ENCODE data around the gene CCDC81. TPM values are rescaled to one million over a fixed set of nuclear protein-coding genes. Genes with fewer than 3 reads are reported as not detected.

CCDC81 gene
- total and polyA plus RNA-seq, 2 donors (not counting 1 experiment from before 2014, with no cell fraction given), result 0.66 to 7.0 TPM

GRCh38 chr11:86383041-86383955 lies 8.6 kb downstream of the CCDC81 start:
- Histone ChIP-seq H3K79me2 (ENCODE audit: control insufficient read depth, insufficient read depth, low read length) (no peaks in the 10 kb centered on the region), H3K27me3 (ENCODE audit: control insufficient read depth, insufficient read depth, low read length) (no peaks in the 10 kb centered on the region), H4K20me1 (ENCODE audit: control insufficient read depth, extremely low read depth, insufficient read depth, low read length) (no peaks in the 10 kb centered on the region), H3K4me1 (ENCODE audit: control insufficient read depth, extremely low read depth, insufficient read depth, low read length) (no peaks in the 10 kb centered on the region), H3K36me3 (ENCODE audit: control insufficient read depth, insufficient read depth, low read length) (no peaks in the 10 kb centered on the region), H3K27ac (ENCODE audit: insufficient read depth, low read length) (no peak overlapping the region), H3K4me2 (ENCODE audit: extremely low read depth, insufficient read depth, low read length) (no peak overlapping the region), H2AFZ (ENCODE audit: low read length) (no peak overlapping the region), H3K9ac (ENCODE audit: insufficient read depth, low read length) (no peak overlapping the region), H3K9me3 (ENCODE audit: control insufficient read depth, insufficient read depth, low read depth, low read length) (no peaks in the 10 kb centered on the region), H3K4me3 (replicated peaks in 1 of 4; ENCODE audit: control extremely low read depth in 1 of 4, insufficient read depth in 1 of 4, low read depth in 3 of 4, low read length in 4 of 4) (no peak overlapping the region)
- TF ChIP-seq EZH2 (IDR thresholded peaks at IDR 0.05; ENCODE audit: low read length, missing control alignments) (no peak), CTCF (conservative IDR thresholded peaks at IDR 0.05 in 1 of 2, IDR thresholded peaks at IDR 0.05 in 1 of 2; ENCODE audit: low read depth in 1 of 2, low read length in 2 of 2) (no peak)
- DNase-seq (ENCODE audit: low read depth in 2 of 2), result no peak

GRCh38 chr11:86386283-86386682 lies 11.6 kb downstream of the CCDC81 start:
- H2AFZ ChIP-seq (ENCODE audit: low read length), result no peak overlapping the region
- no peaks in the 10 kb centered on the region for H3K9me3 ChIP-seq (ENCODE audit: control insufficient read depth, insufficient read depth, low read depth, low read length)
- no peaks in the 10 kb centered on the region for H3K27me3 ChIP-seq (ENCODE audit: control insufficient read depth, insufficient read depth, low read length)
- no peak overlapping the region for H3K27ac ChIP-seq (ENCODE audit: insufficient read depth, low read length)
- no peak for TF ChIP-seq EZH2 (IDR thresholded peaks at IDR 0.05; ENCODE audit: low read length, missing control alignments)
- TF ChIP-seq CTCF (conservative IDR thresholded peaks at IDR 0.05 in 1 of 2, IDR thresholded peaks at IDR 0.05 in 1 of 2; ENCODE audit: low read depth in 1 of 2, low read length in 2 of 2), result no peak
- H3K4me3 ChIP-seq (replicated peaks in 1 of 4; ENCODE audit: control extremely low read depth in 1 of 4, insufficient read depth in 1 of 4, low read depth in 3 of 4, low read length in 4 of 4), result no peak overlapping the region
- H3K36me3 ChIP-seq (ENCODE audit: control insufficient read depth, insufficient read depth, low read length), result no peaks in the 10 kb centered on the region
- H4K20me1 ChIP-seq (ENCODE audit: control insufficient read depth, extremely low read depth, insufficient read depth, low read length), result no peaks in the 10 kb centered on the region
- H3K79me2 ChIP-seq (ENCODE audit: control insufficient read depth, insufficient read depth, low read length), result no peaks in the 10 kb centered on the region
- no peak overlapping the region for H3K9ac ChIP-seq (ENCODE audit: insufficient read depth, low read length)
- no peak for DNase-seq (ENCODE audit: low read depth in 2 of 2)
- H3K4me2 ChIP-seq (ENCODE audit: extremely low read depth, insufficient read depth, low read length), result no peak overlapping the region
- H3K4me1 ChIP-seq (ENCODE audit: control insufficient read depth, extremely low read depth, insufficient read depth, low read length), result no peaks in the 10 kb centered on the region

DNA sequence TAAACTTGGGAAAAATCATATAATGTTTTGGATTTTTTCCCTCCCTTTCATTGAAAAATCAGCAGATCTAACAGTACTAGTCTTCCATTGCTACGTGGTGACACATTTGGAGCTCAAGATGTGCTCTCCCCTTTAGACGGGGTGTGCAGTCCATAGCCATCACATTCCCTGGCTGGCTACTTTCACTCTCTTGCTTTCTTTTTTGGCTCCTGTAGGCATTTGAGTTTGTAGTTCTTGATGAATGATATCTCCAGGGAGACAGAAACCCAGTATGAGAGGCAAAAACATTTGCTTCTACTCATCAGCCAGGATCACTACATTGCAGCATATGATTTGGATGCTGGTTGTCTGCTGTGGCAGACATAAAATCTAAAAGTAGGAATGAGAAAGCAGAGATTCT lies 12.1 kb downstream of the CCDC81 start:
- H3K9me3 ChIP-seq (ENCODE audit: control insufficient read depth, insufficient read depth, low read depth, low read length), result no peaks in the 10 kb centered on the region
- H2AFZ ChIP-seq (ENCODE audit: low read length), result no peak overlapping the region
- H3K27me3 ChIP-seq (ENCODE audit: control insufficient read depth, insufficient read depth, low read length), result no peaks in the 10 kb centered on the region
- no peak overlapping the region for H3K9ac ChIP-seq (ENCODE audit: insufficient read depth, low read length)
- no peak overlapping the region for H3K4me2 ChIP-seq (ENCODE audit: extremely low read depth, insufficient read depth, low read length)
- no peaks in the 10 kb centered on the region for H3K79me2 ChIP-seq (ENCODE audit: control insufficient read depth, insufficient read depth, low read length)
- H3K27ac ChIP-seq (ENCODE audit: insufficient read depth, low read length), result no peak overlapping the region
- no peaks in the 10 kb centered on the region for H3K36me3 ChIP-seq (ENCODE audit: control insufficient read depth, insufficient read depth, low read length)
- no peaks in the 10 kb centered on the region for H4K20me1 ChIP-seq (ENCODE audit: control insufficient read depth, extremely low read depth, insufficient read depth, low read length)
- TF ChIP-seq EZH2 (IDR thresholded peaks at IDR 0.05; ENCODE audit: low read length, missing control alignments) (no peak), CTCF (conservative IDR thresholded peaks at IDR 0.05 in 1 of 2, IDR thresholded peaks at IDR 0.05 in 1 of 2; ENCODE audit: low read depth in 1 of 2, low read length in 2 of 2) (no peak)
- no peak overlapping the region for H3K4me3 ChIP-seq (replicated peaks in 1 of 4; ENCODE audit: control extremely low read depth in 1 of 4, insufficient read depth in 1 of 4, low read depth in 3 of 4, low read length in 4 of 4)
- peak; percentile 2 to 6 for DNase-seq (ENCODE audit: low read depth in 2 of 2)
- H3K4me1 ChIP-seq (ENCODE audit: control insufficient read depth, extremely low read depth, insufficient read depth, low read length), result no peaks in the 10 kb centered on the region
